WTC11 (cell line): ENCODE measurements around the gene CLMN. TPM values are rescaled to one million over a fixed set of nuclear protein-coding genes. Genes with fewer than 3 reads are reported as not detected.

Experiments used
- ATAC-seq: fragments of 200-7000 bp; cut with Tn5 transposase; 2 replicates; pipeline ENCODE4 v1.10.0; 2021; ENCODE audit warnings: mild to moderate bottlenecking, moderate library complexity
- CTCF ChIA-PET: fragments of 300-600 bp; sonication (Branson Sonifier 250); formaldehyde crosslinking; loops from one replicate; lab custom pipeline; 2021; ENCODE audit warnings: antibody characterized with exemption; lab: Charles Lee
- POLR2A ChIA-PET: fragments of 350-600 bp; sonication (Branson Sonifier 250); formaldehyde crosslinking; loops from one replicate; lab custom pipeline; 2021; ENCODE audit warnings: antibody characterized with exemption; lab: Charles Lee
- DNase-seq: peaks from one replicate; pipeline ENCODE4 v3.0.0; 2021; ENCODE audit warnings: low spot score
- H3K27ac Mint-ChIP-seq: 2 replicates; pipeline ENCODE4 v1.8.0; 2021; ENCODE audit warnings: mixed read lengths
- H3K27me3 Mint-ChIP-seq: 2 replicates; pipeline ENCODE4 v1.8.0; 2021; ENCODE audit warnings: low read depth, mild to moderate bottlenecking, moderate library complexity, mixed read lengths
- H3K36me3 Mint-ChIP-seq: 2 replicates; pipeline ENCODE4 v1.8.0; 2021; ENCODE audit warnings: mixed read lengths
- H3K4me1 Mint-ChIP-seq: 2 replicates; pipeline ENCODE4 v1.8.0; 2022; ENCODE audit warnings: mixed read lengths
- H3K4me3 Mint-ChIP-seq: 2 replicates; pipeline ENCODE4 v1.8.0; 2021; ENCODE audit warnings: mild to moderate bottlenecking, moderate library complexity, mixed read lengths
- H3K9me3 Mint-ChIP-seq: 2 replicates; pipeline ENCODE4 v1.8.0; 2021; ENCODE audit warnings: mixed read lengths
- ATF3 ChIP-seq: sonication (generic); formaldehyde crosslinking; conservative IDR thresholded peaks from 2 replicates; pipeline ENCODE4 v1.8.1; 2022; ENCODE audit warnings: mild to moderate bottlenecking, missing genetic modification reagents
- CREB1 ChIP-seq: sonication (generic); formaldehyde crosslinking; IDR thresholded peaks from 2 replicates; pipeline ENCODE4 v1.8.0; 2023; ENCODE audit warnings: mild to moderate bottlenecking, missing genetic modification reagents
- ERG ChIP-seq: fragments of 250-450 bp; sonication (Bioruptor Pico); IDR thresholded peaks from 2 replicates; pipeline ENCODE4 v1.8.0; 2021; ENCODE audit warnings: mild to moderate bottlenecking
- ETV6 ChIP-seq: sonication (generic); formaldehyde crosslinking; IDR thresholded peaks from 2 replicates; pipeline ENCODE4 v1.8.1; 2022; ENCODE audit warnings: mild to moderate bottlenecking, missing genetic modification reagents
- FOXP1 ChIP-seq: sonication (generic); formaldehyde crosslinking; IDR thresholded peaks from 2 replicates; pipeline ENCODE4 v1.8.0; 2022; ENCODE audit warnings: missing genetic modification reagents, mild to moderate bottlenecking, moderate library complexity, borderline replicate concordance
- GABPB1 ChIP-seq: sonication (generic); formaldehyde crosslinking; IDR thresholded peaks from 2 replicates; pipeline ENCODE4 v1.8.1; 2023; ENCODE audit warnings: mild to moderate bottlenecking, missing genetic modification reagents
- HMGA2 ChIP-seq: fragments of 250-450 bp; sonication (Bioruptor Pico); IDR thresholded peaks from 2 replicates; pipeline ENCODE4 v1.4.0; 2021; ENCODE audit warnings: mild to moderate bottlenecking, moderate library complexity
- IRF1 ChIP-seq: sonication (generic); formaldehyde crosslinking; IDR thresholded peaks from 2 replicates; pipeline ENCODE4 v1.8.0; 2023; ENCODE audit warnings: missing genetic modification reagents
- JUN ChIP-seq: sonication (generic); formaldehyde crosslinking; IDR thresholded peaks from 2 replicates; pipeline ENCODE4 v1.8.0; 2023; ENCODE audit warnings: mild to moderate bottlenecking, missing genetic modification reagents
- KAT7 ChIP-seq: sonication (generic); formaldehyde crosslinking; IDR thresholded peaks from 2 replicates; pipeline ENCODE4 v1.8.1; 2023; ENCODE audit warnings: missing genetic modification reagents, mild to moderate bottlenecking, borderline replicate concordance
- MAX ChIP-seq: sonication (generic); formaldehyde crosslinking; IDR thresholded peaks from 2 replicates; pipeline ENCODE4 v1.8.0; 2022; ENCODE audit warnings: mild to moderate bottlenecking, missing genetic modification reagents
- MXD4 ChIP-seq: fragments of 250-450 bp; sonication (Bioruptor Pico); IDR thresholded peaks from 2 replicates; pipeline ENCODE4 v1.8.0; 2021; ENCODE audit warnings: mild to moderate bottlenecking, moderate library complexity, borderline replicate concordance
- NFATC4 ChIP-seq: fragments of 250-450 bp; sonication (Bioruptor Pico); IDR thresholded peaks from 2 replicates; pipeline ENCODE4 v1.9.0; 2021; ENCODE audit warnings: mild to moderate bottlenecking
- NFE2L1 ChIP-seq: sonication (generic); formaldehyde crosslinking; IDR thresholded peaks from 2 replicates; pipeline ENCODE4 v1.8.1; 2023; ENCODE audit warnings: missing genetic modification reagents
- SOX15 ChIP-seq: fragments of 250-450 bp; sonication (Bioruptor Pico); IDR thresholded peaks from 2 replicates; pipeline ENCODE4 v1.9.0; 2021; ENCODE audit warnings: mild to moderate bottlenecking
- TEAD1 ChIP-seq: sonication (generic); formaldehyde crosslinking; IDR thresholded peaks from 2 replicates; pipeline ENCODE4 v1.8.0; 2022; ENCODE audit warnings: mild to moderate bottlenecking, missing genetic modification reagents
- USF1 ChIP-seq: sonication (generic); formaldehyde crosslinking; IDR thresholded peaks from 2 replicates; pipeline ENCODE4 v1.8.0; 2022; ENCODE audit warnings: mild to moderate bottlenecking, missing genetic modification reagents
- ZNF121 ChIP-seq: sonication (generic); formaldehyde crosslinking; IDR thresholded peaks from 2 replicates; pipeline ENCODE4 v1.8.0; 2023; ENCODE audit warnings: missing genetic modification reagents
- ZNF232 ChIP-seq: sonication (generic); formaldehyde crosslinking; IDR thresholded peaks from 2 replicates; pipeline ENCODE4 v1.8.0; 2022; ENCODE audit warnings: mild to moderate bottlenecking, missing genetic modification reagents
- ZNF671 ChIP-seq: fragments of 250-450 bp; sonication (Bioruptor Pico); IDR thresholded peaks from 2 replicates; pipeline ENCODE4 v1.8.0; 2021; ENCODE audit warnings: mild to moderate bottlenecking
- ZSCAN18 ChIP-seq: fragments of 250-450 bp; sonication (Bioruptor Pico); IDR thresholded peaks from 2 replicates; pipeline ENCODE4 v2.1.2; 2022; ENCODE audit warnings: mild to moderate bottlenecking, moderate library complexity
- total RNA-seq: library from RNA; stranded (reverse); gene quantifications from 3 replicates; pipeline ENCODE4 v1.2.3, GENCODE V29; 2021

CLMN gene
- total RNA-seq, 1 experiment from 2014 or later, result 12.2 TPM

DNA sequence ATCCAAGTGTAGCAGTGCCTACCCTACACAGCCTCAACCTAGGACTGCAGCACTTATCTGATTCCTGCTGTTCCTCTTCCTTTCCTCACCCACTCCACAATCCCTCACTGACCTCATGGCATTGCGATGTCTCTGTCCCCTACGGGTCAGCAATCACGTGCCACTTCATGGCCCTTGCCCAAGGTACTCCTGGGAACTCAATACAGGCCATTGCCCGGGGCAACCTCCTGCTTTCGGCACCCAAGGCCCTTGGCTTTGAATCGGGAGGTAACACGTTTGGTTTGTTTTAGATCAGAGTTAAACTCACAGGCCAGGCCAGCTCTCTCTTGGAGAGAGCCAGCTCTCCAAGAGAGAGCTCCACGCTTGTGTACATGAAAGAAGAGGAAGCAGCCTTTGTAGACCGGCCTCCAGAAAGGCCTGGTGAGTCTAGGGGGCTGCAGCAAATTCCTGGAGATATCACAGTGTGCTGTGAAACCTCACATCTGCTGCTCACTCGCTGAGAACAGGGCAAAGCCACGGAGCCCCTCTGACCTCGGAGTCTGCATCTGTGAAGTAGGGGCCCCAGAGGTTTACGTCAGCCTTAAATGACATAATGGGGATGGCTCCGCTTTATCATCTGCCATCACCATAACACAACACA, 12.2 kb downstream of the CLMN start:
- CTCF ChIA-PET, result interaction anchor here (1.5 kb wide), 1 partner anchor 54 kb away, joined by 5 read pairs; no protein-coding TSS in a partner anchor

DNA sequence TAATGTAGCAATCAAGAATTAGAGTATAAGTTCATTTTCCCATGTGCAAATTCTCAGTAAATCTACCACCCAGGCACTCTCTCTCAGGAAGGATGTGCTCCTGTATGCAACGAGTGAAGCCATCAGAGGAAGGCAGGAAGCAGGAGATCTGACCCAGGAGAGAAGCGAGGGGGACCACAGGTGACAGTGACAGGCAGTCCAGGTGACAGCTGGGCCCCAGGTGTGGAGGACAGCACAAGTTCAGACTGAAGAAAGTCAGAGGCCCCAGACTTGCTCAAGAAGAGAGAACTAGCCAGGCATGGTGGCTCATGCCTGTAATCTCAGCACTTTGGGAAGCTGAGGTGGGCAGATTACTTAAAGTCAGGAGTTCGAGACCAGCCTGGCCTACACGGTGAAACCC, 13.8 kb downstream of the CLMN start:
- ChIA-PET CTCF (no interaction called here), POLR2A (no interaction called here)
- Mint-ChIP-seq H3K27ac (no peak overlapping the region), H3K9me3 (peaks cover 10% of the 10 kb centered on the region), H3K4me1 (peaks cover 16% of the 10 kb centered on the region), H3K27me3 (no peaks in the 10 kb centered on the region; the same call in none of the 2 replicates), H3K36me3 (no peaks in the 10 kb centered on the region), H3K4me3 (no peak overlapping the region)
- no peak for DNase-seq
- no peak for TF ChIP-seq ZNF232
- ATAC-seq, result no peak

More for the DNA sequence above, 12.2 kb downstream of the CLMN start:
- peaks cover 10% of the 10 kb centered on the region for H3K9me3 Mint-ChIP-seq
- no peak overlapping the region for H3K4me3 Mint-ChIP-seq
- no peaks in the 10 kb centered on the region; the same call in none of the 2 replicates for H3K27me3 Mint-ChIP-seq
- DNase-seq (no peak), ATAC-seq (no peak)
- H3K4me1 Mint-ChIP-seq, result peaks cover 24% of the 10 kb centered on the region
- H3K36me3 Mint-ChIP-seq, result no peaks in the 10 kb centered on the region
- POLR2A ChIA-PET, result no interaction called here
- TF ChIP-seq NFATC4 (CRISPR knock-in tag) (no peak), FOXP1 (CRISPR knock-in tag) (no peak), ETV6 (CRISPR knock-in tag) (no peak), NFE2L1 (CRISPR knock-in tag) (no peak)
- no peak overlapping the region for H3K27ac Mint-ChIP-seq

- DNase-seq (no peak), ATAC-seq (no peak)
- H3K4me1 Mint-ChIP-seq, result peaks cover 16% of the 10 kb centered on the region
- H3K36me3 Mint-ChIP-seq, result no peaks in the 10 kb centered on the region
- no peaks in the 10 kb centered on the region; the same call in none of the 2 replicates for H3K27me3 Mint-ChIP-seq
- no peak overlapping the region for H3K4me3 Mint-ChIP-seq
- ChIA-PET POLR2A (no interaction called here), CTCF (no interaction called here)
- H3K9me3 Mint-ChIP-seq, result peaks cover 6% of the 10 kb centered on the region
- no peak overlapping the region for H3K27ac Mint-ChIP-seq
- TF ChIP-seq GABPB1 (CRISPR knock-in tag), result no peak
- no peak for TF ChIP-seq JUN
- no peak for TF ChIP-seq ERG
- TF ChIP-seq ZNF671 (CRISPR knock-in tag), result no peak
- TF ChIP-seq CREB1 (CRISPR knock-in tag), result no peak
- TF ChIP-seq KAT7 (CRISPR knock-in tag), result no peak
- no peak for TF ChIP-seq TEAD1 (CRISPR knock-in tag)
- TF ChIP-seq ZSCAN18 (CRISPR knock-in tag), result no peak
- TF ChIP-seq HMGA2 (CRISPR knock-in tag), result no peak
- TF ChIP-seq MXD4 (CRISPR knock-in tag), result no peak
- TF ChIP-seq USF1 (CRISPR knock-in tag), result no peak
- TF ChIP-seq SOX15 (CRISPR knock-in tag), result no peak
- TF ChIP-seq MAX (CRISPR knock-in tag), result no peak
- no peak for TF ChIP-seq ZNF121 (CRISPR knock-in tag)
- TF ChIP-seq IRF1, result no peak
- TF ChIP-seq ATF3 (CRISPR knock-in tag), result no peak
These were observed 14.6 kb downstream of the CLMN start for GRCh38 chr14:95305145-95305544.
